ENCODE measurements around the gene FAM209A.
"Not testable (repeated sequence)": the region's sequence is repeated elsewhere in the genome, so short reads cannot be mapped to it uniquely, and the experiment has no call there.

Gene FAM209A

GRCh38 chr20:56518126-56518525, 6.4 kb upstream of the FAM209A start:
- no peak overlapping the region for H3K27ac ChIP-seq
- no peak for TF ChIP-seq CTCF (conservative IDR thresholded peaks at IDR 0.05; ENCODE audit: low read depth)
- ChIA-PET POLR2A (ENCODE audit: low non-redundant PET) (no interaction called here), CTCF (interaction anchor here (0.8 kb wide), 1 partner anchor 33 kb away, joined by 3 read pairs; no protein-coding TSS in a partner anchor)
- no peak for DNase-seq (ENCODE audit: low spot score)

GRCh38 chr20:56518721-56519398, 5.7 kb upstream of the FAM209A start:
- no peak for DNase-seq (ENCODE audit: low spot score)
- POLR2A ChIA-PET (ENCODE audit: low non-redundant PET): no interaction called here
- H3K27ac ChIP-seq: no peak overlapping the region
- CTCF ChIA-PET: interaction anchor here (0.5 to 0.8 kb wide), 2 partner anchors 13 to 32 kb away, joined by 3 to 4 read pairs; no protein-coding TSS in a partner anchor
- no peak for TF ChIP-seq CTCF (conservative IDR thresholded peaks at IDR 0.05; ENCODE audit: low read depth)

- ChIA-PET CTCF (interaction anchor here (0.6 kb wide), 1 partner anchor 17 kb away, joined by 6 read pairs; no protein-coding TSS in a partner anchor), POLR2A (ENCODE audit: low non-redundant PET) (no interaction called here)
- DNase-seq (ENCODE audit: low spot score): no peak
These were observed 5.0 kb upstream of the FAM209A start for GRCh38 chr20:56519551-56519950.

GRCh38 chr20:56520180-56520579, 4.4 kb upstream of the FAM209A start:
- ChIA-PET CTCF (interaction anchor here (0.6 to 1.0 kb wide), 4 partner anchors 13 to 31 kb away, joined by 3 to 4 read pairs (median 3); no protein-coding TSS in a partner anchor), POLR2A (ENCODE audit: low non-redundant PET) (no interaction called here)
- TF ChIP-seq CTCF (conservative IDR thresholded peaks at IDR 0.05; ENCODE audit: low read depth): no peak
- DNase-seq (ENCODE audit: low spot score): no peak
- H3K27ac ChIP-seq: no peak overlapping the region

More at GRCh38 chr20:56519551-56519950, 5.0 kb upstream of the FAM209A start:
- TF ChIP-seq CTCF (conservative IDR thresholded peaks at IDR 0.05; ENCODE audit: low read depth): no peak
- H3K27ac ChIP-seq: no peak overlapping the region

- POLR2A ChIA-PET (ENCODE audit: low non-redundant PET); H3K27ac ChIP-seq; DNase-seq (ENCODE audit: low spot score): not testable (repeated sequence)
- CTCF ChIA-PET: interaction anchor here (0.8 to 1.0 kb wide), 2 partner anchors 13 to 30 kb away, joined by 3 read pairs; no protein-coding TSS in a partner anchor
These were observed 3.7 kb upstream of the FAM209A start for GRCh38 chr20:56520746-56521354.

GRCh38 chr20:56522311-56522710, 2.2 kb upstream of the FAM209A start:
- ChIA-PET POLR2A (ENCODE audit: low non-redundant PET) (no interaction called here), CTCF (no interaction called here)
- no peak for DNase-seq (ENCODE audit: low spot score)
- H3K27ac ChIP-seq: no peak overlapping the region
- TF ChIP-seq CTCF (conservative IDR thresholded peaks at IDR 0.05; ENCODE audit: low read depth): no peak

- ChIA-PET CTCF (no interaction called here), POLR2A (ENCODE audit: low non-redundant PET) (no interaction called here)
- H3K27ac ChIP-seq: no peak overlapping the region
- TF ChIP-seq CTCF (conservative IDR thresholded peaks at IDR 0.05; ENCODE audit: low read depth): no peak
- DNase-seq (ENCODE audit: low spot score): no peak
These were observed 3.0 kb downstream of the FAM209A start for GRCh38 chr20:56527521-56527920.

GRCh38 chr20:56532946-56533345, 8.4 kb downstream of the FAM209A start, which contains the start of gene FAM209B:
TSS of gene FAM209B (plus strand) at chr20:56533246. CDS start at chr20:56533342, 96 bp downstream.
- DNase-seq (ENCODE audit: low spot score); H3K27ac ChIP-seq; POLR2A ChIA-PET (ENCODE audit: low non-redundant PET): not testable (repeated sequence)
- CTCF ChIA-PET: interaction anchor here (0.6 kb wide), 2 partner anchors 17 to 52 kb away, joined by 3 read pairs; no protein-coding TSS in a partner anchor

All from RWPE1 (cell line).